ENCODE measurements around the gene ASIC3.
A peak's percentile ranks its signal among the peaks of the same experiment; 100 is the strongest.

ASIC3 gene

GRCh38 chr7:151101621-151102396 lies 53.5 kb downstream of the ASIC3 start:
- TF ChIP-seq, protein P1, sequence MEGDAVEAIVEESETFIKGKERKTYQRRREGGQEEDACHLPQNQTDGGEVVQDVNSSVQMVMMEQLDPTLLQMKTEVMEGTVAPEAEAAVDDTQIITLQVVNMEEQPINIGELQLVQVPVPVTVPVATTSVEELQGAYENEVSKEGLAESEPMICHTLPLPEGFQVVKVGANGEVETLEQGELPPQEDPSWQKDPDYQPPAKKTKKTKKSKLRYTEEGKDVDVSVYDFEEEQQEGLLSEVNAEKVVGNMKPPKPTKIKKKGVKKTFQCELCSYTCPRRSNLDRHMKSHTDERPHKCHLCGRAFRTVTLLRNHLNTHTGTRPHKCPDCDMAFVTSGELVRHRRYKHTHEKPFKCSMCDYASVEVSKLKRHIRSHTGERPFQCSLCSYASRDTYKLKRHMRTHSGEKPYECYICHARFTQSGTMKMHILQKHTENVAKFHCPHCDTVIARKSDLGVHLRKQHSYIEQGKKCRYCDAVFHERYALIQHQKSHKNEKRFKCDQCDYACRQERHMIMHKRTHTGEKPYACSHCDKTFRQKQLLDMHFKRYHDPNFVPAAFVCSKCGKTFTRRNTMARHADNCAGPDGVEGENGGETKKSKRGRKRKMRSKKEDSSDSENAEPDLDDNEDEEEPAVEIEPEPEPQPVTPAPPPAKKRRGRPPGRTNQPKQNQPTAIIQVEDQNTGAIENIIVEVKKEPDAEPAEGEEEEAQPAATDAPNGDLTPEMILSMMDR (IDR thresholded peaks at IDR 0.05; ENCODE audit: low read depth, low read length) = no peak
- H3K27me3 ChIP-seq = no peaks in the 10 kb centered on the region
- no peaks in the 10 kb centered on the region for H3K4me1 ChIP-seq
- H3K36me3 ChIP-seq = peaks cover 17% of the 10 kb centered on the region
- DNase-seq = peak; percentile 6
- no peak overlapping the region for H3K4me3 ChIP-seq (ENCODE audit: low read depth, low read length)
- no peaks in the 10 kb centered on the region for H3K9me3 ChIP-seq

All from BE2C (cell line).